Trophoblast cell (in vitro differentiated cells and primary cell): Measurements from ENCODE around the gene ETFA.

ENCODE experiments used
- DNase-seq, 2 donors: peaks; one replicate each; pipeline ENCODE4 v3.0.0-alpha.2; 2016
- H2AFZ ChIP-seq: 2 replicates; pipeline ENCODE4 v1.6.1; 2013; ENCODE audit warnings: low read length, moderate library complexity, mild to moderate bottlenecking; ENCODE audit not compliant: insufficient read depth, poor library complexity
- H2AK5ac ChIP-seq: 2 replicates; pipeline ENCODE4 v1.6.1; 2013; ENCODE audit warnings: mild to moderate bottlenecking, low read length
- H2BK120ac ChIP-seq: 2 replicates; pipeline ENCODE4 v1.6.1; 2013; ENCODE audit warnings: low read length, mild to moderate bottlenecking, moderate library complexity; ENCODE audit not compliant: insufficient read depth, poor library complexity
- H2BK12ac ChIP-seq: 2 replicates; pipeline ENCODE4 v1.6.1; 2013; ENCODE audit warnings: mild to moderate bottlenecking, low read length, moderate library complexity
- H2BK5ac ChIP-seq: 2 replicates; pipeline ENCODE4 v1.6.1; 2013; ENCODE audit warnings: low read length, low read depth, moderate library complexity, mild to moderate bottlenecking; ENCODE audit not compliant: poor library complexity
- H3K14ac ChIP-seq: 2 replicates; pipeline ENCODE4 v1.6.1; 2013; ENCODE audit warnings: mild to moderate bottlenecking, low read length
- H3K18ac ChIP-seq: 2 replicates; pipeline ENCODE4 v1.6.1; 2013; ENCODE audit warnings: mild to moderate bottlenecking, low read length
- H3K23ac ChIP-seq: 2 replicates; pipeline ENCODE4 v1.6.1; 2013; ENCODE audit warnings: low read length
- H3K27ac ChIP-seq: 2 replicates; pipeline ENCODE4 v1.5.1; 2013; ENCODE audit warnings: low read depth, mild to moderate bottlenecking, inconsistent platforms, low read length, moderate library complexity
- H3K27me3 ChIP-seq: 2 replicates; pipeline ENCODE4 v1.6.1; 2013; ENCODE audit warnings: inconsistent platforms, mild to moderate bottlenecking, low read length, moderate library complexity; ENCODE audit not compliant: insufficient read depth
- H3K36me3 ChIP-seq, 2 experiments: 1 replicate in 1 of 2; 2 replicates in 1 of 2; pipeline ENCODE4 v1.6.1; 2013; ENCODE audit warnings: low read length in 2 of 2, mild to moderate bottlenecking in 2 of 2, moderate library complexity in 1 of 2; ENCODE audit not compliant: insufficient read depth in 2 of 2, control insufficient read depth in 1 of 2
- H3K4ac ChIP-seq: 2 replicates; pipeline ENCODE4 v1.6.1; 2013; ENCODE audit warnings: low read depth, mild to moderate bottlenecking, low read length, moderate library complexity
- H3K4me1 ChIP-seq, 2 experiments: 1 replicate in 1 of 2; 2 replicates in 1 of 2; pipeline ENCODE4 v1.6.1; 2013; ENCODE audit warnings: low read length in 2 of 2, mild to moderate bottlenecking in 2 of 2, moderate library complexity in 1 of 2; ENCODE audit not compliant: insufficient read depth in 2 of 2, control insufficient read depth in 1 of 2
- H3K4me2 ChIP-seq: 2 replicates; pipeline ENCODE4 v1.6.1; 2013; ENCODE audit warnings: inconsistent platforms, mild to moderate bottlenecking, low read length, moderate library complexity
- H3K4me3 ChIP-seq: 2 replicates; pipeline ENCODE4 v1.5.1; 2013; ENCODE audit warnings: mild to moderate bottlenecking, low read depth, low read length, inconsistent platforms
- H3K79me1 ChIP-seq: one replicate; pipeline ENCODE4 v1.6.1; 2013; ENCODE audit warnings: low read length
- H3K79me2 ChIP-seq: 2 replicates; pipeline ENCODE4 v1.6.1; 2013; ENCODE audit warnings: low read length, mild to moderate bottlenecking; ENCODE audit not compliant: control insufficient read depth, insufficient read depth, poor library complexity
- H3K9ac ChIP-seq: 2 replicates; pipeline ENCODE4 v1.6.1; 2013; ENCODE audit warnings: mild to moderate bottlenecking, low read length
- H3K9me3 ChIP-seq: 2 replicates; pipeline ENCODE4 v1.6.1; 2013; ENCODE audit warnings: low read depth, mild to moderate bottlenecking, control low read depth, inconsistent platforms, low read length; ENCODE audit not compliant: insufficient read depth
- H4K12ac ChIP-seq: 2 replicates; pipeline ENCODE4 v1.6.1; 2013; ENCODE audit warnings: low read depth, mild to moderate bottlenecking, low read length, moderate library complexity
- H4K8ac ChIP-seq: 2 replicates; pipeline ENCODE4 v1.6.1; 2013; ENCODE audit warnings: low read depth, mild to moderate bottlenecking, low read length, moderate library complexity
- H4K91ac ChIP-seq: one replicate; pipeline ENCODE4 v1.6.1; 2013; ENCODE audit warnings: low read depth, mild to moderate bottlenecking, low read length, moderate library complexity
- WGBS: extraction: QIAGEN DNeasy Blood & Tissue Kit; methylation state at CpG from one replicate; pipeline ENCODE4 v1.1.7; 2013; ENCODE audit warnings: missing lambda C conversion rate; ENCODE audit not compliant: insufficient read length, insufficient coverage; ENCODE audit errors: extremely low coverage; 5-methylcytosine and 5-hydroxymethylcytosine counted together

Gene ETFA

GRCh38 chr15:76312540-76313174 lies 1.4 kb upstream of the ETFA start:
- H4K12ac ChIP-seq, result no peak overlapping the region
- peak overlapping the region; percentile 66 for H2BK5ac ChIP-seq
- peak; percentile 64 to 79 for DNase-seq
- no peak overlapping the region for H3K9ac ChIP-seq
- H3K27ac ChIP-seq, result peak overlapping the region; percentile 54
- H4K91ac ChIP-seq, result peak overlapping the region; percentile 80
- peaks cover 9 to 19% of the 10 kb centered on the region in 2 experiments for H3K4me1 ChIP-seq
- H3K18ac ChIP-seq, result no peak overlapping the region
- no peaks in the 10 kb centered on the region for H3K27me3 ChIP-seq
- WGBS, result no CpG with 5 or more reads among the region's 7 CpGs
- H3K4ac ChIP-seq, result no peak overlapping the region
- H3K79me1 ChIP-seq, result peaks cover 20% of the 10 kb centered on the region
- peaks cover 4% of the 10 kb centered on the region for H3K79me2 ChIP-seq
- H2AFZ ChIP-seq, result peak overlapping the region; percentile 26
- H3K4me3 ChIP-seq, result no peak overlapping the region
- peak overlapping the region; percentile 47 for H2BK120ac ChIP-seq
- no peak overlapping the region for H3K4me2 ChIP-seq
- H2AK5ac ChIP-seq, result peak overlapping the region; percentile 6
- H3K23ac ChIP-seq, result no peak overlapping the region
- no peaks in the 10 kb centered on the region for H3K9me3 ChIP-seq
- H4K8ac ChIP-seq, result peak overlapping the region; percentile 50
- H2BK12ac ChIP-seq, result peak overlapping the region; percentile 12
- H3K14ac ChIP-seq, result peak overlapping the region; percentile 12
- H3K36me3 ChIP-seq, result no peaks in the 10 kb centered on the region

GRCh38 chr15:76310475-76311099 lies 682 bp downstream of the ETFA start:
- Histone ChIP-seq H3K4me1 (peaks cover 9 to 19% of the 10 kb centered on the region in 2 experiments), H3K79me2 (peaks cover 7% of the 10 kb centered on the region), H3K9me3 (no peaks in the 10 kb centered on the region), H2BK12ac (peak overlapping the region; percentile 48), H2BK5ac (peak overlapping the region; percentile 70), H2BK120ac (peak overlapping the region; percentile 86), H3K4me3 (peak overlapping the region; percentile 82), H3K9ac (peak overlapping the region; percentile 87), H3K27ac (peak overlapping the region; percentile 57), H3K36me3 (no peaks in the 10 kb centered on the region), H3K27me3 (no peaks in the 10 kb centered on the region), H3K79me1 (peaks cover 20% of the 10 kb centered on the region), H3K4me2 (peak overlapping the region; percentile 72), H3K18ac (peak overlapping the region; percentile 76), H3K4ac (peak overlapping the region; percentile 67), H4K12ac (peak overlapping the region; percentile 76), H2AFZ (peak overlapping the region; percentile 24), H4K91ac (peak overlapping the region; percentile 76), H3K14ac (peak overlapping the region; percentile 60), H3K23ac (no peak overlapping the region), H4K8ac (peak overlapping the region; percentile 82), H2AK5ac (peak overlapping the region; percentile 4)
- WGBS, result no CpG with 5 or more reads among the region's 16 CpGs
- peak; percentile 27 to 58 for DNase-seq

- no peak overlapping the region for H4K12ac ChIP-seq
- no peak overlapping the region for H2BK120ac ChIP-seq
- DNase-seq, result peak; percentile 13 to 61
- no peak overlapping the region for H3K14ac ChIP-seq
- no CpG with 5 or more reads among the region's 13 CpGs for WGBS
- H3K4me2 ChIP-seq, result peak overlapping the region; percentile 54
- no peak overlapping the region for H2BK12ac ChIP-seq
- H3K27ac ChIP-seq, result no peak overlapping the region
- no peak overlapping the region for H2AFZ ChIP-seq
- peaks cover 7% of the 10 kb centered on the region for H3K79me2 ChIP-seq
- no peak overlapping the region for H4K91ac ChIP-seq
- no peak overlapping the region for H2BK5ac ChIP-seq
- no peaks in the 10 kb centered on the region for H3K36me3 ChIP-seq
- peak overlapping the region; percentile 47 for H3K4ac ChIP-seq
- H3K79me1 ChIP-seq, result peaks cover 20% of the 10 kb centered on the region
- no peak overlapping the region for H3K4me3 ChIP-seq
- peaks cover 9 to 19% of the 10 kb centered on the region in 2 experiments for H3K4me1 ChIP-seq
- no peak overlapping the region for H4K8ac ChIP-seq
- no peak overlapping the region for H3K18ac ChIP-seq
- H3K27me3 ChIP-seq, result no peaks in the 10 kb centered on the region
- H3K9me3 ChIP-seq, result no peaks in the 10 kb centered on the region
- no peak overlapping the region for H3K9ac ChIP-seq
- H2AK5ac ChIP-seq, result no peak overlapping the region
- H3K23ac ChIP-seq, result no peak overlapping the region
These were observed 1.5 kb downstream of the ETFA start for GRCh38 chr15:76309601-76310330.

GRCh38 chr15:76303909-76304308 lies 7.4 kb downstream of the ETFA start:
- Histone ChIP-seq H3K4me1 (no peaks in the 10 kb centered on the region), H2BK120ac (no peak overlapping the region), H4K8ac (no peak overlapping the region), H3K36me3 (no peaks in the 10 kb centered on the region), H3K9ac (no peak overlapping the region), H2BK12ac (no peak overlapping the region), H3K79me1 (no peaks in the 10 kb centered on the region), H3K27me3 (no peaks in the 10 kb centered on the region), H3K9me3 (no peaks in the 10 kb centered on the region), H2AFZ (no peak overlapping the region), H3K23ac (no peak overlapping the region), H3K4me2 (no peak overlapping the region), H3K4ac (peak overlapping the region; percentile 89), H3K4me3 (no peak overlapping the region), H3K79me2 (peaks cover 3% of the 10 kb centered on the region), H4K91ac (no peak overlapping the region), H3K14ac (no peak overlapping the region), H2AK5ac (no peak overlapping the region), H2BK5ac (no peak overlapping the region), H3K18ac (no peak overlapping the region), H4K12ac (no peak overlapping the region), H3K27ac (no peak overlapping the region)
- DNase-seq, result no peak
- WGBS, result no CpG with 5 or more reads among the region's 1 CpG
